ENCODE measurements around the gene UNC5A.

GRCh38 chr5:176857894-176858273 is 47.5 kb downstream of the UNC5A start:
- no peak for TF ChIP-seq CTCF (conservative IDR thresholded peaks at IDR 0.05)
- TF ChIP-seq ZFX (IDR thresholded peaks at IDR 0.05) = no peak

All from C4-2B (cell line).